Upper lobe of left lung (tissue), 4 donors: ENCODE measurements around the gene DELE1.

Experiments used
- EP300 ChIP-seq, 4 donors: sonication (generic); formaldehyde crosslinking; IDR thresholded peaks; one replicate each; pipeline ENCODE4 v1.5.1; 2017; ENCODE audit warnings: antibody characterized with exemption in 4 of 4, control low read depth in 2 of 4
- POLR2AphosphoS5 ChIP-seq, 2 donors: sonication (generic); formaldehyde crosslinking; IDR thresholded peaks; one replicate each; pipeline ENCODE4 v1.5.1; 2017; ENCODE audit warnings: antibody characterized with exemption in 2 of 2
- TF ChIP-seq, protein P1 (sequence below), 6 experiments: fragments of 450-650 bp in 4 of 6; fragments of 200-600 bp in 2 of 6; sonication (generic) in 2 of 6; IDR thresholded peaks; one replicate each; pipeline ENCODE4 v1.5.1; 2016 to 2019; ENCODE audit warnings: antibody characterized with exemption in 6 of 6

DNA sequence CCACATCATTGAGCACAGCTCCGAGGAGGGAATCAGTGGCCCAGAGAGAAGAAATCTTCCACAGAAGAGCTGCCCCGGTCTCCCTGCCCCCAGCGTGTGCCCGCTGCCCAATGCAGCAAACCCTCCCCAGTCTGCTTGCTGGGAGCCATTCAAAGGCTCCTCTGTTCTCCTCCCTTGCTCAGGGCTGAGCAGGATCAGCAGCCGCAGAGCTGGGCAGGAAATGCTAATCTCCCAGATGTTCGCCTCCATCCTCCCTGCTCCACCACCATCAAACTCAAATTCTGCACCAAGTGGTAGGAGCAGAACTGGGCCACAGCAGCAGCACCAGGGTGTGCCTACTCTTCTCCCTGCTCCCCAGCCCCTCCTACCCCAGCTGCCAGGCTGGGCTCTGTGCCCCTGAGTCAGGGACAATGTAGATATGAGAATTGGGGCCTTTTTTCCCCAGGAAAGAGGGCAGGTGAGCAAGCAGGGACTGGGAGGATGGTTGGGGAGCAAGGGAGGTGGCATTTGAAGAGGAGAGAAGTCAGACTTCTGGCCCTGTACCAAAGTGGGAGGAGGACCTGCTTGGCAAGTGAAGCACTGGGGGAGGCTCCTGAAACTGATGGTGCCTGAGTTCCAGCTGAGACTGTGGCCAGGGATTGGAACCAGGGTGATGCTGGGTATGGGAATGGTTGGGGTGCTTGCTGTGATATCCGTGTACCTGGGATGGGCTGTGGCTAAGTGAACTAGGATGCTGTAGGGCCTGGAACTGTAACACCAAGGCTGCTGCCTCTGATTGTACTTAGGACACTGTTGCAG is 43.5 kb upstream of the DELE1 start:
- TF ChIP-seq EP300 (IDR thresholded peaks at IDR 0.05) (no peak), POLR2AphosphoS5 (IDR thresholded peaks at IDR 0.05) (no peak)
- TF ChIP-seq, protein P1, sequence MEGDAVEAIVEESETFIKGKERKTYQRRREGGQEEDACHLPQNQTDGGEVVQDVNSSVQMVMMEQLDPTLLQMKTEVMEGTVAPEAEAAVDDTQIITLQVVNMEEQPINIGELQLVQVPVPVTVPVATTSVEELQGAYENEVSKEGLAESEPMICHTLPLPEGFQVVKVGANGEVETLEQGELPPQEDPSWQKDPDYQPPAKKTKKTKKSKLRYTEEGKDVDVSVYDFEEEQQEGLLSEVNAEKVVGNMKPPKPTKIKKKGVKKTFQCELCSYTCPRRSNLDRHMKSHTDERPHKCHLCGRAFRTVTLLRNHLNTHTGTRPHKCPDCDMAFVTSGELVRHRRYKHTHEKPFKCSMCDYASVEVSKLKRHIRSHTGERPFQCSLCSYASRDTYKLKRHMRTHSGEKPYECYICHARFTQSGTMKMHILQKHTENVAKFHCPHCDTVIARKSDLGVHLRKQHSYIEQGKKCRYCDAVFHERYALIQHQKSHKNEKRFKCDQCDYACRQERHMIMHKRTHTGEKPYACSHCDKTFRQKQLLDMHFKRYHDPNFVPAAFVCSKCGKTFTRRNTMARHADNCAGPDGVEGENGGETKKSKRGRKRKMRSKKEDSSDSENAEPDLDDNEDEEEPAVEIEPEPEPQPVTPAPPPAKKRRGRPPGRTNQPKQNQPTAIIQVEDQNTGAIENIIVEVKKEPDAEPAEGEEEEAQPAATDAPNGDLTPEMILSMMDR (IDR thresholded peaks at IDR 0.05): no peak
